AG10803 (cell line): ENCODE measurements around the gene ZNF592.
"Not testable (repeated sequence)": the region's sequence is repeated elsewhere in the genome, so short reads cannot be mapped to it uniquely, and the experiment has no call there.

Experiments used
- DNase-seq: peaks from one replicate; pipeline ENCODE4 v3.0.0; 2010; ENCODE audit warnings: low read depth
- H3K4me3 ChIP-seq: 2 replicates; pipeline ENCODE4 v1.5.1; 2011; ENCODE audit warnings: mild to moderate bottlenecking, low read length, control low read depth
- CTCF ChIP-seq: conservative IDR thresholded peaks from 2 replicates; pipeline ENCODE4 v1.5.1; 2011; ENCODE audit warnings: mild to moderate bottlenecking, low read length, control low read depth, inconsistent platforms

Gene ZNF592

GRCh38 chr15:84734794-84735479, 13.5 kb upstream of the ZNF592 start:
- no peak for DNase-seq
- H3K4me3 ChIP-seq: no peak overlapping the region
- no peak for TF ChIP-seq CTCF

GRCh38 chr15:84735480-84736061, 12.8 kb upstream of the ZNF592 start:
- H3K4me3 ChIP-seq, DNase-seq: not testable (repeated sequence)

- no peak for DNase-seq
- no peak overlapping the region for H3K4me3 ChIP-seq
- no peak for TF ChIP-seq CTCF
These were observed 12.0 kb upstream of the ZNF592 start for GRCh38 chr15:84736375-84736774.

- H3K4me3 ChIP-seq: no peak overlapping the region
- no peak for TF ChIP-seq CTCF
- no peak for DNase-seq
These were observed 11.4 kb upstream of the ZNF592 start for GRCh38 chr15:84737005-84737404.

GRCh38 chr15:84740691-84741090, 7.7 kb upstream of the ZNF592 start:
- TF ChIP-seq CTCF: no peak
- no peak for DNase-seq
- H3K4me3 ChIP-seq: no peak overlapping the region

GRCh38 chr15:84741121-84741520, 7.3 kb upstream of the ZNF592 start:
- H3K4me3 ChIP-seq: no peak overlapping the region
- DNase-seq: no peak
- no peak for TF ChIP-seq CTCF

- peak; percentile 62 for DNase-seq
- H3K4me3 ChIP-seq: peak overlapping the region; percentile 80
- TF ChIP-seq CTCF: 0 out of 2 replicates have a peak, but pooled peaks have one; percentile 4
These were observed 747 bp upstream of the ZNF592 start for GRCh38 chr15:84747416-84748273.
